H9 (cell line): ENCODE results near the gene CXCL14. TPM values are rescaled to one million over a fixed set of nuclear protein-coding genes. Genes with fewer than 3 reads are reported as not detected.
A peak's percentile ranks its signal among the peaks of the same experiment; 100 is the strongest.

Experiments
- DNase-seq: peaks from one replicate; pipeline ENCODE4 v3.0.0-alpha.2; 2017
- H2AFZ ChIP-seq: one replicate; pipeline ENCODE4 v1.6.1; 2013; ENCODE audit warnings: mild to moderate bottlenecking, low read length, control low read depth, moderate library complexity
- H2AK5ac ChIP-seq: 2 replicates; pipeline ENCODE4 v1.6.1; 2013; ENCODE audit warnings: low read length, control low read depth, mixed read lengths; ENCODE audit not compliant: insufficient read length
- H2BK120ac ChIP-seq: one replicate; pipeline ENCODE4 v1.6.1; 2013; ENCODE audit warnings: low read depth, mild to moderate bottlenecking, low read length, control low read depth, inconsistent platforms; ENCODE audit not compliant: poor library complexity, severe bottlenecking
- H2BK12ac ChIP-seq: 2 replicates; pipeline ENCODE4 v1.6.1; 2013; ENCODE audit warnings: low read length, control low read depth, mixed read lengths, low read depth; ENCODE audit not compliant: insufficient read length
- H2BK15ac ChIP-seq: 2 replicates; pipeline ENCODE4 v1.6.1; 2013; ENCODE audit warnings: low read depth, low read length, control low read depth
- H2BK20ac ChIP-seq: one replicate; pipeline ENCODE4 v1.6.1; 2013; ENCODE audit warnings: low read depth, mild to moderate bottlenecking, low read length, control low read depth, inconsistent platforms; ENCODE audit not compliant: poor library complexity, severe bottlenecking
- H2BK5ac ChIP-seq: 2 replicates; pipeline ENCODE4 v1.6.1; 2013; ENCODE audit warnings: low read length, control low read depth, mixed read lengths; ENCODE audit not compliant: insufficient read length
- H3K14ac ChIP-seq: 2 replicates; pipeline ENCODE4 v1.6.1; 2013; ENCODE audit warnings: low read length, control low read depth; ENCODE audit not compliant: insufficient read depth
- H3K18ac ChIP-seq: 2 replicates; pipeline ENCODE4 v1.6.1; 2013; ENCODE audit warnings: low read depth, mild to moderate bottlenecking, mixed read lengths, low read length, control low read depth; ENCODE audit not compliant: insufficient read length
- H3K23ac ChIP-seq: 2 replicates; pipeline ENCODE4 v1.6.1; 2013; ENCODE audit warnings: low read length, control low read depth, mixed read lengths, low read depth; ENCODE audit not compliant: insufficient read length
- H3K23me2 ChIP-seq: 2 replicates; pipeline ENCODE4 v1.6.1; 2013; ENCODE audit warnings: low read depth, mild to moderate bottlenecking, mixed read lengths, low read length, control low read depth; ENCODE audit not compliant: insufficient read length, poor library complexity, severe bottlenecking
- H3K27ac ChIP-seq: 2 replicates; pipeline ENCODE4 v1.5.1; 2013; ENCODE audit warnings: low read length, control low read depth, mixed read lengths, low read depth; ENCODE audit not compliant: insufficient read length
- H3K27me3 ChIP-seq: 2 replicates; pipeline ENCODE4 v1.6.1; 2013; ENCODE audit warnings: low read length, control low read depth, inconsistent platforms; ENCODE audit not compliant: insufficient read depth
- H3K4ac ChIP-seq: 2 replicates; pipeline ENCODE4 v1.6.1; 2013; ENCODE audit warnings: low read depth, mild to moderate bottlenecking, control low read depth, inconsistent platforms, low read length, moderate library complexity
- H3K4me1 ChIP-seq: 2 replicates; pipeline ENCODE4 v1.6.1; 2013; ENCODE audit warnings: low read length, control low read depth, inconsistent platforms; ENCODE audit not compliant: insufficient read depth
- H3K4me2 ChIP-seq: 2 replicates; pipeline ENCODE4 v1.6.1; 2013; ENCODE audit warnings: low read length, control low read depth, mixed read lengths; ENCODE audit not compliant: insufficient read length, insufficient read depth
- H3K56ac ChIP-seq: 2 replicates; pipeline ENCODE4 v1.6.1; 2013; ENCODE audit warnings: low read depth, mild to moderate bottlenecking, mixed read lengths, low read length, control low read depth; ENCODE audit not compliant: insufficient read length
- H3K79me1 ChIP-seq: 2 replicates; pipeline ENCODE4 v1.6.1; 2013; ENCODE audit warnings: low read depth, mild to moderate bottlenecking, moderate library complexity, low read length, control low read depth, inconsistent platforms; ENCODE audit not compliant: insufficient read depth, poor library complexity, severe bottlenecking
- H3K79me2 ChIP-seq: 2 replicates; pipeline ENCODE4 v1.6.1; 2013; ENCODE audit warnings: low read length, control low read depth, inconsistent platforms; ENCODE audit not compliant: insufficient read depth
- H3K9ac ChIP-seq: 2 replicates; pipeline ENCODE4 v1.6.1; 2013; ENCODE audit warnings: low read length, control low read depth, mixed read lengths; ENCODE audit not compliant: insufficient read length; ENCODE audit errors: extremely low read depth
- H3K9me3 ChIP-seq: one replicate; pipeline ENCODE4 v1.6.1; 2013; ENCODE audit warnings: low read depth, low read length, inconsistent platforms; ENCODE audit not compliant: control insufficient read depth
- H3T11ph ChIP-seq: one replicate; pipeline ENCODE4 v1.6.1; 2013; ENCODE audit warnings: mild to moderate bottlenecking, low read length, control low read depth, inconsistent platforms
- H4K20me1 ChIP-seq: one replicate; pipeline ENCODE4 v1.6.1; 2013; ENCODE audit not compliant: control insufficient read depth, insufficient read length, insufficient read depth
- H4K5ac ChIP-seq: 2 replicates; pipeline ENCODE4 v1.6.1; 2013; ENCODE audit warnings: low read depth, mild to moderate bottlenecking, mixed read lengths, low read length, control low read depth; ENCODE audit not compliant: insufficient read length
- H4K8ac ChIP-seq: replicated peaks from 2 replicates; pipeline ENCODE4 v1.6.1; 2013; ENCODE audit warnings: low read length, control low read depth, mixed read lengths, low read depth; ENCODE audit not compliant: insufficient read length
- H4K91ac ChIP-seq: 2 replicates; pipeline ENCODE4 v1.6.1; 2013; ENCODE audit warnings: low read depth, mild to moderate bottlenecking, moderate library complexity, mixed read lengths, low read length, control low read depth; ENCODE audit not compliant: insufficient read length
- H3K27ac Mint-ChIP-seq, 3 experiments: 2 replicates in 2 of 3; 3 replicates in 1 of 3; pipeline ENCODE4 v1.8.0; 2020 to 2021; ENCODE audit warnings: mixed read lengths in 3 of 3, mild to moderate bottlenecking in 1 of 3, moderate library complexity in 1 of 3
- H3K27me3 Mint-ChIP-seq: 2 replicates; pipeline ENCODE4 v1.8.0; 2021; ENCODE audit warnings: low read depth, mild to moderate bottlenecking, moderate library complexity, mixed read lengths
- H3K36me3 Mint-ChIP-seq, 3 experiments: 2 replicates in 2 of 3; 3 replicates in 1 of 3; pipeline ENCODE4 v1.8.0; 2020 to 2021; ENCODE audit warnings: low read depth in 3 of 3, mixed read lengths in 3 of 3; ENCODE audit not compliant: insufficient read depth in 1 of 3
- H3K4me1 Mint-ChIP-seq, 2 experiments: 2 replicates each; pipeline ENCODE4 v1.8.0; 2020; ENCODE audit warnings: mixed read lengths in 2 of 2
- H3K4me3 Mint-ChIP-seq, 2 experiments: 2 replicates in 1 of 2; 3 replicates in 1 of 2; pipeline ENCODE4 v1.8.0; 2020 to 2021; ENCODE audit warnings: mild to moderate bottlenecking in 2 of 2, mixed read lengths in 2 of 2, moderate library complexity in 1 of 2
- H3K9me3 Mint-ChIP-seq, 2 experiments: 2 replicates in 1 of 2; 3 replicates in 1 of 2; pipeline ENCODE4 v1.8.0; 2020; ENCODE audit warnings: mild to moderate bottlenecking in 2 of 2, mixed read lengths in 2 of 2, moderate library complexity in 1 of 2
- WGBS: extraction: QIAGEN DNeasy Blood & Tissue Kit; methylation state at CpG from one replicate; pipeline ENCODE4 v1.1.7; 2013; ENCODE audit warnings: missing lambda C conversion rate, low lambda C conversion rate, mixed read lengths; ENCODE audit not compliant: insufficient read length; ENCODE audit errors: extremely low coverage; 5-methylcytosine and 5-hydroxymethylcytosine counted together
- total RNA-seq: library from RNA; stranded (reverse); gene quantifications from 2 replicates; pipeline ENCODE4 v1.2.1, GENCODE V29; 2021
- TF ChIP-seq, protein P1 (sequence below): fragments of 200-600 bp; sonication (generic); conservative IDR thresholded peaks from 3 replicates; pipeline ENCODE4 v1.8.0; 2021; ENCODE audit warnings: antibody characterized with exemption, mild to moderate bottlenecking

The CXCL14 gene
- total RNA-seq, 1 experiment from 2014 or later: 1.1 TPM

DNA sequence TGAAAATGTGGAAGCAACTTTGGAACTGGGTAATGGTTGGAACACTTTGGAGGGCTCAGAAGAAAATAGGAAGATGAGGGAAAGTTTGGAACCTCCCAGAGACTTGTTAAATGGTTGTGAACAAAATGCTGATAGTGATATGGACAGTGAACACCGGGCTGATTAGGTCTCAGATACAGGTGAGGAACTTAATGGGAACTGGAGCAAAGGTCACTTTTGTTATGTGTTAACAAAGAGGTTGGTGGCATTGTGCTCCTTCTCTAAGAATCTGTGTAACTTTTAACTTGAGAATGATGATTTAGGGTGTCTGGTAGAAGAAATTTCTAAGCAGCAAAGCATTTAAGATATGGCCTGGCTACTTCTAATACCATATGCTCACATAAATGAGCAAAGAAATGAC lies 36.4 kb upstream of the CXCL14 start:
- peaks cover 3% of the 10 kb centered on the region; the same call in 1 of the 2 replicates for H3K27me3 Mint-ChIP-seq
- Histone ChIP-seq H2AFZ (no peak overlapping the region), H3K9me3 (no peaks in the 10 kb centered on the region)

More for the DNA sequence above, 36.4 kb upstream of the CXCL14 start:
- Histone ChIP-seq H2BK5ac (no peak overlapping the region), H3K9ac (no peak overlapping the region), H3K18ac (no peak overlapping the region), H4K8ac (no peak overlapping the region), H3K79me1 (no peaks in the 10 kb centered on the region), H3K27ac (no peak overlapping the region), H2BK20ac (no peak overlapping the region), H4K20me1 (no peaks in the 10 kb centered on the region), H3K79me2 (no peaks in the 10 kb centered on the region), H3K27me3 (no peaks in the 10 kb centered on the region), H3K14ac (no peak overlapping the region), H3K4me2 (no peak overlapping the region), H2BK120ac (no peak overlapping the region), H3K4me1 (no peaks in the 10 kb centered on the region), H3K56ac (no peak overlapping the region), H2BK15ac (no peak overlapping the region), H3T11ph (no peak overlapping the region), H2BK12ac (no peak overlapping the region), H2AK5ac (no peak overlapping the region), H3K23me2 (no peaks in the 10 kb centered on the region), H3K4ac (no peak overlapping the region), H4K5ac (no peak overlapping the region), H3K23ac (no peak overlapping the region), H4K91ac (no peak overlapping the region)
- DNase-seq: no peak
- H3K4me1 Mint-ChIP-seq: peaks cover 14 to 20% of the 10 kb centered on the region in 2 experiments
- peaks cover 49 to 50% of the 10 kb centered on the region in 2 experiments for H3K9me3 Mint-ChIP-seq
- TF ChIP-seq, protein P1, sequence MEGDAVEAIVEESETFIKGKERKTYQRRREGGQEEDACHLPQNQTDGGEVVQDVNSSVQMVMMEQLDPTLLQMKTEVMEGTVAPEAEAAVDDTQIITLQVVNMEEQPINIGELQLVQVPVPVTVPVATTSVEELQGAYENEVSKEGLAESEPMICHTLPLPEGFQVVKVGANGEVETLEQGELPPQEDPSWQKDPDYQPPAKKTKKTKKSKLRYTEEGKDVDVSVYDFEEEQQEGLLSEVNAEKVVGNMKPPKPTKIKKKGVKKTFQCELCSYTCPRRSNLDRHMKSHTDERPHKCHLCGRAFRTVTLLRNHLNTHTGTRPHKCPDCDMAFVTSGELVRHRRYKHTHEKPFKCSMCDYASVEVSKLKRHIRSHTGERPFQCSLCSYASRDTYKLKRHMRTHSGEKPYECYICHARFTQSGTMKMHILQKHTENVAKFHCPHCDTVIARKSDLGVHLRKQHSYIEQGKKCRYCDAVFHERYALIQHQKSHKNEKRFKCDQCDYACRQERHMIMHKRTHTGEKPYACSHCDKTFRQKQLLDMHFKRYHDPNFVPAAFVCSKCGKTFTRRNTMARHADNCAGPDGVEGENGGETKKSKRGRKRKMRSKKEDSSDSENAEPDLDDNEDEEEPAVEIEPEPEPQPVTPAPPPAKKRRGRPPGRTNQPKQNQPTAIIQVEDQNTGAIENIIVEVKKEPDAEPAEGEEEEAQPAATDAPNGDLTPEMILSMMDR: no peak
- no CpG with 5 or more reads among the region's 1 CpG for WGBS
- peaks cover 14 to 42% (median 30%) of the 10 kb centered on the region in 3 experiments for H3K36me3 Mint-ChIP-seq
- H3K4me3 Mint-ChIP-seq: no peak overlapping the region; a peak in 1 of 5 replicates
- H3K27ac Mint-ChIP-seq: peak overlapping the region in 2 of 3 experiments; percentile 23 to 33; a peak in 4 of 7 replicates
